CMK (cell line): ENCODE results near the gene TTC12.
A peak's percentile ranks its signal among the peaks of the same experiment; 100 is the strongest.

Experiments used
- DNase-seq: peaks from one replicate; pipeline ENCODE4 v3.0.0-alpha.2; 2010; ENCODE audit warnings: low read depth

The TTC12 gene

DNA sequence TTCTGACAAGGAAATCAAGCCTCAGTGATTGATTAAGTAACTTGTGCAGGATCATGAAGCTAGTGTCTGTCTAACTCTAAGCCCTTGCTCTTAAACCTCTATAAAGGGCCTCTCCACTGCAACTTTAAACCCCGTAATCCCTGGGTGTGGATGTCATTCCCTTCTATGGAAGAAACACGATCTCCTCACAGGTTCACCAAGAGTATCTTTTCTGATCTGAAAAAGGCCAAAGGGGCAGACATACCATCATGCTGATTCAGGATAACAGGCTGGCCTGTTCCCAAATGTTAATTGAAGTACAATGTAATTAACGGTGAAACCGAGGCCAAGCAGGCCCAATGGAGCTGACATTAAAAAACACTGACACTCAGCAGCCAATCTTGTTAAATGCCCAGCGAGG is 17.1 kb downstream of the TTC12 start:
- DNase-seq, result no peak

DNA sequence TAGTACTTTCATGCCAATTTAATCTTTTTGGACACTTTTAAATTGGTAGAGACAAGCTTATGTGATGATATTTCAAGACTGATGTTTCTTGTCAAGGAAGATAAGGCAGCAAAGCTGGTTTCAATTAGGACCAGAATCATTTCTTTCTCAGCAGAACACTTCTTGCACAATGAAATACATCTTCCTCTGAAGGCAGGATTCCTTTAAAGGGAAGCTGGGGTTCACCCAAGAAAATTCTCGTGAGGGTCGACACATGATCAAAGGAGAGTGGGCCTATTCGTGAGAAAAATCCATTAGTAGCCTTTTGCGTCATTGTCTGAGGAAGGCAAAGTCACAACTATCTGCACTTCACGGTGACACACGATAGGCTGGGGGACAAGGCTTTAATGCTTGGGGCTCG is 17.6 kb downstream of the TTC12 start:
- no peak for DNase-seq

DNA sequence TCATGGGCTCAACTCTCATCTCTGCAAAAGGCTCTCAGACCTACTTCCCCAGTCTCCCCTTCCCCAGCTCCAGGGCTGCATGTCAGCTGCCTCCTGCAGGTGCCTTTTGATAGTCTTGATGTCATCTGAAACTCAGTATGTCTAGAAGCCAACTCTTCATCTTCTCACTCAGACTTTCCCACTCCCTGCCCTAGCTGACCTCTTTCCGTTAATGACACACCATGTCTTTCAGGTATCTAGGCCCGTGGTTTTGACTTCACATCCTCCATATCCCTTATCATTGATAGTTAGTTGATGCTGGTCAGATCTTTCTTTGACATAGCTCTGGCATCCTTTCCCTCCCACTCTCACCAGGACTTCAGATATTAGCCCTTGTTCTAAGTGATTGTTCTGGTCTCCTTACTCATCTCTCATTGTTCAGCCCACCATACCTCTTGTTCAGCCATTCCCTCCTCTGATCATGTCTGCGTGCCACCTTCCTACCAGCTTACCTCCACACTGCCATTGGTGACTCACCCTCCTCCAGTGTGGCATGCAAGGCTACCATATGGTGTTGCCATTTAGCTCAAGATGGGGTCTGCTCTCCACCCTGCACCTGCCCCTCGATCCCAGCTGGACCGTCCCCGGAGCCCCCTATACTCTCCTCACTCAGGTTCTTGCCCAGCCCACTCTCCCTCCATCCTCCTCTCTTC is 18.4 kb downstream of the TTC12 start:
- no peak for DNase-seq

- no peak for DNase-seq
Measured at GRCh38 chr11:113334183-113334582, 19.8 kb downstream of the TTC12 start.

DNA sequence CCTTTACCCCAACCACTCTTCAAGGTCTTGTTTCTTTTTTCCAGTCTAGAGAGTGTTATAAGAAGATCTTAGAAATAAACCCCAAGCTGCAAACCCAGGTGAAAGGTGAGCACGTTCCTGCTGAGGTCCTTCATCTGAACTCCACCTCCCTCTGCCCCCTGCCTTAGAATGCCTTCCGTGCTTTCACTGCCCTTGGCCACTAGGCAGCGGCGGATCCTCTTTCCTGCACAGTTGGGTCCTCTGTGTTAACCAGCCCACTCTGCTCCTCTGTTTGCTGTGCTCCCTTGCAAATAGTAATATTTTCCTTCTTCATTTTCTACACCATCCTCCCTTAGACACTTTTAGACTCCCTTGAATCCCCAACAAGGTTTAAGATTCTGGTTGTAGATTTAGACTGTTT is 24.3 kb downstream of the TTC12 start:
- no peak for DNase-seq

GRCh38 chr11:113339929-113340589 is 25.7 kb downstream of the TTC12 start:
- DNase-seq, result no peak

DNA sequence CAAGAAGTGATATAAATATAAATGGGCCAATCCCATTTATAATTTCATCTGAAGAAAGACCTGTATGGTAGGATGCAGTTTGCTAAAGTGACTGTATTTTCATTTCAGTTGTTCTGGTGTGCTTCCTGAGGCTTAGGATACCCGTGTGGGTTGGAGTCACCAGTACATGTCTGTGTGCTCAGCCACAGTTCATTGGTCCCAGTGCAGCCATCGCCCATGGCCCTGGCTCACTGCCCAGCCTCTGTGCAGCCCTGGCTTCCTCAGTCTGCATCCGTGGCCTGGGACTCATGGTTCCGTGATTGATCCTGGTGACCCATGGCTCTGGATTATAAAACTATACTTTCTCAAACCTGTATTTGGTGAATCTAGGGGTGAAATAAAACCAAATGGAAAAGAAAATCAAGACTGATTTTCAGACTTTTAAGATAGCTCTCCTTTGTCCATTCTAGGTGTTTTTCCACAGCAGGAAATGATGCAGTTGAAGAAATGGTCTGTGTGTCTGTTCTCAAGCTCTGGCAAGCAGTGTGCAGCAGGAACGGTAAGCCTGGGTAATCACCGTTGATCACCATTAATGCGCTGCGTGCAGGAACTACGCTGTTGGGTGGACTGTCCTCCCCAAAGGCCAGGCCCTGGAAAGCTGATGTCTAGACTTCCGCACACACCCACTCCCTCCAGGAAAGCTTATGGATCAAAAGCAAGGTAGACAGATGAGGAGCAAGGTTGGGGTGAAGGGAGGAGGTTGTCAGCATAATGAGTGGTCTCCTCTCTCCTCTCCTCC is 27.2 kb downstream of the TTC12 start:
- DNase-seq, result no peak

DNA sequence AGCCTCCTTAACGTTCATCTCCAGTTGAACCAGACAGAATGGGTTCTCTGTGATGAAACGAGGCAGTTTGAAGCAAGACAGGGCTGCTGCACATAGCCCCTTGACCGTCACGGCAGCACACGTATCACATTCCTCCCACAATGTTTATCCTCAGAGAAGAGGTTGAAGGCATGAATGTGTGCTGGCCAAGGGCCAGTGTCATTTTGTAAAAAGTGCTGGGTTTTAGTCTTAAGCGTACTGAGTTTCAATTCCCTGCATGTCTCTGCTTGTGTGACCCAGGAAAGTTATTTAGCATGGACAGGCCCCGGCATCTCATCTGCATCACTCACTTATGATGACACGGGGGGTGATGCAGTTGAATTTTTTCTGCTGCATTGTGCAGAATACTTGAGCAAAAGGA is 31.6 kb downstream of the TTC12 start:
- DNase-seq, result no peak

DNA sequence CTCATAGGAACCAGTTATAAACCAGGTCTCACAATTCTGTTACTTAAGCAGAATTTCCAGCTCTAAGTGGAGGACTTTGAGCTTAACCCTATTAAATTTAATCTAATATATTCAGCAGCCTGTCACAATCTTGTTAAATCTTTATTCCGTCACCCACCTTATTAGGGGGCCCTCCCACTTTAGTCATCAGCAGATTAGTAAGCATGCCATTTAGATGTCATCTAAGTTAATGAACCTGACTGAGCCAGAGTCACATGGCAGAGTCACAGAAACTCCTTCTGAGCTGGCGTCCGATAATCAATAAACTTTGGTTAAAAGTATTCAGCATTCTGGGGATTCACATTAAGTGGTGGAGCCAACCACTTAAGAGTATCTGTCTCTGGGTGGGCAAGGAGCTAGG is 35.1 kb downstream of the TTC12 start:
- no peak for DNase-seq

GRCh38 chr11:113350336-113351067 is 36.1 kb downstream of the TTC12 start:
- DNase-seq, result no peak

DNA sequence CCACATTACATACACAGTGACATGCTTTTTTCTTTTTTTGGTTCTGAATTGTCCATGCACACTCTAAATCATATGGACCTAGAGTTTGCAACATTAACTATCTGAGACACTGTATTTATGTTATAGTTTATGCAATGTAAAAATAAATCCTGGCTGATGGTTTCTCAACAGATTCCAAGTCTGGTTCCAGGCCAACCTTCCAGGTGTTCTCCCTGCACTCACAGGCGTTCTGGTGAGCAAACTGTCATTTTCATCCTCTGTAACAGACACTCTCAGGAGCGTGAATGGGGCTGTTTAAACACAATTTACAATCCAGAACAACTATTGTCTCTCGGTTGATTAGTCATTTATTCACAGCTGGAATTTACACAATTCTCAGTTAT is 36.7 kb downstream of the TTC12 start:
- no peak for DNase-seq

DNA sequence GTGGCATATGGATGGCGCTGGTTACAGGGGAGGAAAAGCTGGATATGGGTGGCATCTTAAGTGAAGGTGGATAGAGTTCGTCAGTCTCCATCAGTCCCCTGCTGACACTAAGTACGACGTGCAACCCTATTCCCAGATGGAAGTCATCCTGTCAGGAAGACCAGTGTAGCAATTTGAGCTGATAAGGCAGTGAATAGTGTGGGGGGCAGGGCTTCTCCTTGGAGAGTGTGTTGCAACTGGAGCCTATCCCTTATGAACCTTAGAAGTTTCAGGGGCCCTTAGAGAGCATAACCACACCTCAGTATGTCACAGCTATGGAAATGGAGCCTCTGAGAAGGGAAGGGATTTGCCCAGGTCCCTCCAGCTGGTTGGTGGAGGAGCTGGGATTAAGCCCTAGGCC is 37.1 kb downstream of the TTC12 start:
- no peak for DNase-seq

DNA sequence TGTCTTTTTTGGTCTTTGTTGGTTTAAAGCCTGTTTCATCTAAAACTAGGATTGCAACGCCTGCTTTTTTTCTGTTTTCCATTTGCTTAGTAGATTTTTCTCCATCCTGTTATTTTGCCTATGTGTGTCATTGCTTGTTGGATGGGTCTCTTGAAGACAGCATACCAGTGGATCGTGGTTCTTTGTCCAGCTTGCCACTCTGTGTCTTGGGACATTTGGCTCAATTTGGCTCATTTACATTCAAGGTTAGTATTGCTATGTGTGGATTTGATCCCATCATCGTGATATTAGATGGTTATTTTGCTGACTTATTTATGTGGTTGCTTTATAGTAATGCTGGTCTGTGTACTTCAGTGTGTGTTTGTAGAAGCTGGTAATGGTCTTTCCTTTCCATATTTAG is 41.8 kb downstream of the TTC12 start:
- no peak for DNase-seq

DNA sequence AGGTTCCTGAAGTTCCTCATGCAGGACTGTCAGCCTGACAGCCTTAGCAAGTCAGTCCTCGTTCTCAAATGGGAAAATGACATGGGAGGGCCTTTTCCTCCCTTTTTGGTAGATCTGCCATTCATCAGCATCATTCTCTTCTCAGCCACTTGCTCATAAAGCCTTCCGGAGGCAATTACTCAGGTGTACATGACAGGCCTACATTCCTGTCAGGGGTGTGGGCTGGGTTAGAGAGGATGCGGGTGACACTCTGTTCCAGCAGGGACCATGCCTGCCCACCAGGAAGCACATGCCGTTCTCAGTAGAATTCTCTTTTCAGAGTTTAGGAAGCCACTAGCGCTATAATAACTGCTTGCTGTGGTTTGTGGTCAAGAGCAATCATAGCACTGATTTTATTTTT is 49.0 kb downstream of the TTC12 start:
- peak; percentile 5 for DNase-seq

DNA sequence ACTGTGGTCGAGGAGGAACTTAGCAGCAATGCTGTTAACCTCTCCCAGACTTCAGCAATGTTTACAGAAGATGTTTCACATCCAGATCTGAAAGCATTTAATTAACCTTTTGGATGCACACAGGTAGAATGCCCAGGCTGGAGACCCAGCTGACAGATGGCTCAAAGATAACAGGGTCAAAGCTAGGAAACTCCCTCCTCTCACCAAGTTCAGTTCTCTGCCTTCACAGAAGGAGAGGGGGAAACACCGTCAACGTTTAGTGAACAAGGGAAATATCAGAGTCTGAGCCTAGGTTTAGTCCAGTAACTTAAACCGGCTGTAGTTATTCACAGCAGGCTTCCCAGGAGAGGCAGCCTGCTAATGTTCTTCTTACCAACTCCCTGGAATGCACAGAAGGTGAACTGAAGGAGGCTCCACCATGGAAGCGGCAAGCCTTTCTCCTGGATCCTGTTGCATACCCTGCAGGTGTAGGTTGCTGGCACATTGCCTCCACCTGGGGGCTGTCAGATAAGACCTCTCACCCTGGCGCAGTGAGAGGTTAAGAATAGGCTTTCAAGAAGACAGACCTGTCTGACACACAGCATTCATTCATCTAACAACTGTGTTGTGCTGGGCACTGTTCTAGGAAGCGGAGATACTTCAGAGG is 49.7 kb downstream of the TTC12 start:
- no peak for DNase-seq

DNA sequence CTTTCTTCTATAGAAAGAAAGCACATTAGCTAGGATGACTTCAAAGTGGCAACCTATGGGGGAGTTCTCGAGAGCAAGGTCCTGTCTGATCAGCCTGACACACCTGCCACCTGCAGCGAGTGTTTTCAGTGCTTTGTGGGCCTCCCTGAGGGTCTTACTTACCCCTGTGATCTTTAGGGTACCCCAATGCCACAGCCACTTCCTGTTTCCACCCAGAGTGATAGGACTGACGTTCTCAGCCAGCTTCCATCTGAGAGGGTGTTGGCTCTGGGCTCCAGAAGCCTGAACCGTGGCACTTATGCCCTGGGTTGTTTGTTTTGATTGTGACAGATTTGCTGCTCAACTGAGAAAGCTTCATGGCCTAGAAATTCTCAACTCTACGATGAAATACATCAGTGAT is 51.5 kb downstream of the TTC12 start:
- no peak for DNase-seq

GRCh38 chr11:113369411-113369810 is 55.0 kb downstream of the TTC12 start:
- no peak for DNase-seq

DNA sequence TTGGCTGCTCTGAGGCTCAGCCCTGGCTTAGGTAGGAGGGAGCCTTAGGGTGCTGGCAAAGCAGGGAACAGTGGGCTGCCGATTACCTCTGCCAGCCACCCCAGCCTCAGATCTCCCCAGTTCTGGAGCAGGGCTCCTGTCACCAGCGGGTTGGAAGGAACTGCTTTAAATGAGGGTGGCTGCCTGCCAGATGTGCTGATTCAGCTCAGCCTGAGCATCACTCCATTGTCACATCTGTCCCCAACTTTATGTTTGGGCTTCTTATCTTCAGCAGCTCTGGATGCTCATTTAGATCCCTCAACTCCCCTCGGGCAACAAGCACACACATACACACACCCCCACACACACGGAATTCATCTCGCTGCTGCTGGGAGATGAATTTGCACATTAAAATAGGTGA is 56.3 kb downstream of the TTC12 start:
- DNase-seq, result no peak

DNA sequence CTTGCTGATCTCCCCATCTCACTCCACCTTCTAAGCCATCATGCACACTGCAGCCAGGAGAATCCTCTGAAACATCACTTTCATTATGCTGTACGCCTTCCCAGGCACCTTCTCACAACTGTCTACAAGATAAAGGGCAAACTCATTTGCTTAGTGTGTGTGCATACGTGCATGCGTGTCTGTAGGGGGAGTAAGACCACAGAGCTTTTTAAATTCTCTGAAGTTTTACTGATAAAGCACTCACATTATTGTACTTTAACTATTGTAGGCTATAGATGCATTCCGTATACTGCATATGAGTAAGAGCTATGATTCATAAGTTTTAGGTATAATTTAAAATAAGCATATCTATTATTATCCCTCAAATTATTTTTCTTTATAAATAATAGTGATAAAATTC is 57.9 kb downstream of the TTC12 start:
- DNase-seq, result no peak

GRCh38 chr11:113373306-113373705 is 58.9 kb downstream of the TTC12 start:
- no peak for DNase-seq

GRCh38 chr11:113373981-113374560 is 59.7 kb downstream of the TTC12 start:
- DNase-seq, result peak; percentile 3

DNA sequence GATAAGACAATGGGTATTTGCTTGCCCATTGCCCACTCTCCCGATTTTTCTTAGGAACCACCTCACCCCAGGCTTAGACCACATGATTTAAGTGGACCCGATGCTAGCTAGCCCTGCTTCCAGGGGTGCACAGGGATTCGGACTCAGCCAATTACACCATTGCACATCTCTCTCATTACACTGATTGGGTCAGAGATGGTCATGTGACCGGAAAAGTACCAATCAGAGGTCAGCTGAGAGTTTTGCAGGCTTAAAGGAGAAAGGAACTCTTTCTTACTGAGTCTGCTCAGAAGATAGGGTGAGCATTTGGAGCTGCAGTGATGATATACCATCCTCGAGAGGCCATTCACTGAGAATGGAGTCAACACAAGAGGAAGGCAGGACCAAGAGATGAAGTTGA is 61.0 kb downstream of the TTC12 start:
- DNase-seq, result peak; percentile 27
